Upper lobe of left lung (tissue), 4 donors: ENCODE measurements around the gene ME1.

Source experiments
- EP300 ChIP-seq, 4 donors: sonication (generic); formaldehyde crosslinking; IDR thresholded peaks; one replicate each; pipeline ENCODE4 v1.5.1; 2017; ENCODE audit warnings: antibody characterized with exemption in 4 of 4, control low read depth in 2 of 4
- POLR2A ChIP-seq, 4 donors: fragments of 450-650 bp; IDR thresholded peaks; one replicate each; pipeline ENCODE4 v1.5.1; 2016 to 2017; ENCODE audit warnings: antibody characterized with exemption in 4 of 4, mild to moderate bottlenecking in 2 of 4
- POLR2AphosphoS5 ChIP-seq, 2 donors: sonication (generic); formaldehyde crosslinking; IDR thresholded peaks; one replicate each; pipeline ENCODE4 v1.5.1; 2017; ENCODE audit warnings: antibody characterized with exemption in 2 of 2
- TF ChIP-seq, protein P1 (sequence below), 6 experiments: fragments of 450-650 bp in 4 of 6; fragments of 200-600 bp in 2 of 6; sonication (generic) in 2 of 6; IDR thresholded peaks; one replicate each; pipeline ENCODE4 v1.5.1; 2016 to 2019; ENCODE audit warnings: antibody characterized with exemption in 6 of 6

DNA sequence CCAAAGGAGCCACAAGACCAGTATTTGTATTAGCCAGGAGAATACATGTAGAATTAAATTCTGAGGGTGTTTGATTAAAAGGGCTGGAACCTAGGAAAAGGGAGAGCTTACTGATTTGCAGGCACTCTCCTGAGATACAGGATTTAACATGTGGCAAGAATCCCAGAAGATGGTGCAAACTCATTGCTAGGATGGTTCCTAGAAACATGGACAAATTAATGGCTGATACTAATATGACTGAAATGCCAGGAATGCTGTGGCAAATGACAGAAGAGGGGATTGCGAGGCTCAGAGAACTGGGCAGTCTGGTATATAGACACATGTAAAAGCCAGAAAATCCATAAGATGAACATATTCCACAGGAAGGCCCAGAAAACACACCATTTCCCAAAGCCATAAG is 119.6 kb downstream of the ME1 start:
- TF ChIP-seq, protein P1, sequence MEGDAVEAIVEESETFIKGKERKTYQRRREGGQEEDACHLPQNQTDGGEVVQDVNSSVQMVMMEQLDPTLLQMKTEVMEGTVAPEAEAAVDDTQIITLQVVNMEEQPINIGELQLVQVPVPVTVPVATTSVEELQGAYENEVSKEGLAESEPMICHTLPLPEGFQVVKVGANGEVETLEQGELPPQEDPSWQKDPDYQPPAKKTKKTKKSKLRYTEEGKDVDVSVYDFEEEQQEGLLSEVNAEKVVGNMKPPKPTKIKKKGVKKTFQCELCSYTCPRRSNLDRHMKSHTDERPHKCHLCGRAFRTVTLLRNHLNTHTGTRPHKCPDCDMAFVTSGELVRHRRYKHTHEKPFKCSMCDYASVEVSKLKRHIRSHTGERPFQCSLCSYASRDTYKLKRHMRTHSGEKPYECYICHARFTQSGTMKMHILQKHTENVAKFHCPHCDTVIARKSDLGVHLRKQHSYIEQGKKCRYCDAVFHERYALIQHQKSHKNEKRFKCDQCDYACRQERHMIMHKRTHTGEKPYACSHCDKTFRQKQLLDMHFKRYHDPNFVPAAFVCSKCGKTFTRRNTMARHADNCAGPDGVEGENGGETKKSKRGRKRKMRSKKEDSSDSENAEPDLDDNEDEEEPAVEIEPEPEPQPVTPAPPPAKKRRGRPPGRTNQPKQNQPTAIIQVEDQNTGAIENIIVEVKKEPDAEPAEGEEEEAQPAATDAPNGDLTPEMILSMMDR (IDR thresholded peaks at IDR 0.05), result no peak
- TF ChIP-seq POLR2AphosphoS5 (IDR thresholded peaks at IDR 0.05), result no peak
- no peak for TF ChIP-seq EP300 (IDR thresholded peaks at IDR 0.05)
- no peak for TF ChIP-seq POLR2A (IDR thresholded peaks at IDR 0.05)
